GM12872 (cell line): ENCODE results near the gene CCR3.
A peak's percentile ranks its signal among the peaks of the same experiment; 100 is the strongest.

Experiments
- CTCF ChIP-seq: IDR thresholded peaks from 3 replicates; pipeline ENCODE4 v1.5.1; 2011; ENCODE audit warnings: low read depth, mild to moderate bottlenecking, low read length, moderate library complexity; ENCODE audit not compliant: insufficient read depth

Gene CCR3

DNA sequence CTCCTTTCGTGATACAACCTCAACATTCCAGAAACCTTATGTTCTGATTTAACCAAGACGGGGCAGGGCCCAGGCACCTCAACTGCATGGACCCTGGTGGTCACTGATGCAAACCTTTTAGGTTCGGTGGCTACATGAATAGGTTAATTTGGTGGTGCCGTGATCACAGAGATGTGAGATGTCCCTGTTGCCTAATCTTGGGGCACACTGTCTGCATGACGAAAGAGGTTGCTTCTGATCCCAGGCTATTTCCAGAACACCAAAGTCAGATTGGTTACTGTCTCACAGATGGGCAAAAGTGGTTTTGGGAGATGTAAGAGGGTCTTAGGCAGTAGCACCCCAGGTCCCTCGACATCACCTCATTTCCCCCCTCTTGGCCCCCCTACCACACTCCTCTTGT, 30.2 kb upstream of the CCR3 start:
- no peak for TF ChIP-seq CTCF

- no peak for TF ChIP-seq CTCF
Measured at GRCh38 chr3:46213201-46213600, 29.1 kb upstream of the CCR3 start.

DNA sequence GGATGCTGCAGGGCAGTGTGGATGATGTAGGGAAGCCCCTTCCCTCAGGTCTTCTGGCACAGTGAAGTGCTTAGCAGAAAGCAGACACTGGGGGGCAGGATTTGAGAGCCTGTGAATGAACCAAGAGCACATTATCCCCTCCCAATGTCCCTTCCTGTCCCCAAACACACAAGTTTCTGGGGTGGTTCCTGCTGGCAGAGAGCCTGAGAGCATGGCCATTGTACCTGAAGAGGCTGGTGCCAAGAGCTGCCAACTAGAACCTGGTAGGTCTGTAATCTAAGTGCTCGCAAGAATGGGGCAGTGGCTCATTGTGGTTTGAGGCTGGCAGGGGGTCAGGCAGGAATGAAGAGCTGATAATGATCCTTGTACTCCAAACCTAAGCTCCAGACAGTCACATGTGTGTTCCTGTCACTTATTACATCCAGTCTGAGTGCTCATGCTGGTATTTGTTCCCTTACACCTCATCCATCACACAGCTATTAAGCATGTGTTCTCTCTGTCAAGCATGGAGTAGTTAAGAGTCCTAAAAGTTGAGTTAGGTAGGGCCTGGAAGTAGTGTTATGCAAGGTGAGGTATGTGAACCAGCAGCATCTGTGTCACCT, 27.4 kb upstream of the CCR3 start:
- TF ChIP-seq CTCF, result peak; percentile 81

GRCh38 chr3:46215810-46216414, 26.3 kb upstream of the CCR3 start:
- no peak for TF ChIP-seq CTCF

DNA sequence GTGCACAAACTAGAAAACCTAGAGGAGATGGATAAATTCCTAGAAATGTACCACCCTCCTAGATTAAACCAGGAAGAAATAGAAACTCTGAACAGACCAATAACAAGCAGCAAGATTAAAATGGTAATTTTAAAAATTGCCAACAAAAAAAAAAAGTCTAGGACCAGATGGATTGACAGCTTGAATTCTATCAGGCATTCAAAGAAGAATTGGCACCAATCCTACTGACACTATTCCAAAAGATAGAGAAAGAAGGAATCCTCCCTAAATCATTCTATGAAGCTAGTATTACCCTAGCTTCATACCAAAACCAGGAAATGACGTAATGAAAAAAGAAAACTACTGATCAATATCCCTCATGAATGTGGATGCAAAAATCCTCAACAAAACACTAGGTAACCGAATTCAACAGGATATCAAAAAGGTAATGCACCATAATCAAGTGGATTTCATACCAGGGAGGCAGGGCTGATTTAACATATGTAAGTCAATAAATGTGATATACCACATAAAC, 24.0 kb upstream of the CCR3 start:
- no peak for TF ChIP-seq CTCF

DNA sequence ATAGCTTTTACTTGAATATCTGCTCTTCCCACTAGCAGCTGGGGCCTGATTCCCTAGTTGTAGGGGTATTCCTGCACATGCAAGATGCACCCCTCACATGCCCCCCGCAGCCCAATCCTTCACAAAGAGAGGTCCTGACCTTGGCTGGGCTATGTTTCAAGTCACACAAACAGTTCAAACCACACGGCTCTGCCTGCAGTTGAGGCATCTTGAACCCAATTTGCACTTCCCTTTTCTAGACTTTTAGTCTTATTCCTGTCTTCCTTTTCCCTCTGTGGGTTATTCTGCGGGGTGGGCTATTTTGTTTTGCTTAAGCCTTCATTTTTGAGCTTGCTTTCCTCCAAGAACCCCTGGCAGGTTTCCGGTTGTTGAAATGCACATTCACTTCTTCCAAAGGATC, 20.9 kb upstream of the CCR3 start:
- TF ChIP-seq CTCF, result no peak

- TF ChIP-seq CTCF, result no peak
Measured at GRCh38 chr3:46221938-46222337, 20.3 kb upstream of the CCR3 start.
